ENCODE data around the gene B3GALNT2. TPM values are rescaled to one million over a fixed set of nuclear protein-coding genes. Genes with fewer than 3 reads are reported as not detected.

The B3GALNT2 gene
- total and polyA plus RNA-seq, 2 of the 8 experiments (the other 6 are each of a cell fraction or from before 2014, with no cell fraction given), result 15.4 to 39.4 TPM

- H4K8ac ChIP-seq (ENCODE audit: extremely low read depth, insufficient read depth, low read length), result no peak overlapping the region
- POLR2A ChIA-PET (ENCODE audit: partially characterized antibody), result interaction anchor here (1.2 to 1.4 kb wide), 2 partner anchors 33 to 82 kb away, joined by 3 read pairs; no protein-coding TSS in a partner anchor
- no peaks in the 10 kb centered on the region for H3K79me2 ChIP-seq (ENCODE audit: control insufficient read depth in 1 of 2, insufficient read depth in 2 of 2, low read length in 2 of 2)
- H4K5ac ChIP-seq (ENCODE audit: insufficient read length, low read depth, low read length), result no peak overlapping the region
- H2BK120ac ChIP-seq (replicated peaks; ENCODE audit: low read depth, low read length), result no peak overlapping the region
- no peak overlapping the region for H3K14ac ChIP-seq (ENCODE audit: insufficient read length)
- no peak overlapping the region for H2BK12ac ChIP-seq (ENCODE audit: low read depth, low read length)
- no peak overlapping the region for H4K91ac ChIP-seq (replicated peaks; ENCODE audit: insufficient read length, low read length)
- H3K9me3 ChIP-seq (ENCODE audit: insufficient read depth in 2 of 2, low read depth in 1 of 2, low read length in 1 of 2), result no peaks in the 10 kb centered on the region
- no peak for FAIRE-seq
- H3K23me2 ChIP-seq (ENCODE audit: low read depth, low read length), result no peaks in the 10 kb centered on the region
- H2BK15ac ChIP-seq (ENCODE audit: low read length), result no peak overlapping the region
- H3K23ac ChIP-seq (ENCODE audit: insufficient read length), result no peak overlapping the region
- no peaks in the 10 kb centered on the region for H4K20me1 ChIP-seq (replicated peaks in 1 of 2; ENCODE audit: control insufficient read depth in 1 of 2, insufficient read depth in 2 of 2, low read length in 2 of 2)
- H3K4ac ChIP-seq (replicated peaks; ENCODE audit: insufficient read length, low read depth, low read length), result no peak overlapping the region
- H2BK5ac ChIP-seq (ENCODE audit: low read depth, low read length), result no peak overlapping the region
- CTCF ChIA-PET (ENCODE audit: partially characterized antibody), result interaction anchor here (1.2 to 1.6 kb wide), 3 partner anchors 67 to 454 kb away, joined by 3 read pairs; no protein-coding TSS in a partner anchor
- H3K4me1 ChIP-seq (replicated peaks in 1 of 4; ENCODE audit: control insufficient read depth in 3 of 4, insufficient read depth in 4 of 4, low read length in 3 of 4), result no peaks in the 10 kb centered on the region
- no peak overlapping the region for H3K9ac ChIP-seq (replicated peaks in 1 of 4; ENCODE audit: extremely low read depth in 1 of 4, low read depth in 3 of 4, low read length in 3 of 4)
- H3K79me1 ChIP-seq (ENCODE audit: low read depth, low read length), result no peaks in the 10 kb centered on the region
- WGBS, 2 experiments (ENCODE audit: extremely low coverage in 1 of 2, insufficient coverage in 1 of 2, insufficient read length in 1 of 2, insufficient replicate concordance in 2 of 2, low coverage in 1 of 2, low lambda C conversion rate in 2 of 2, missing lambda C conversion rate in 1 of 2), result 67% methylated on average over 5 of the region's 5 CpGs; no CpG with 5 or more reads in 1 of the 2 experiments
- H3K18ac ChIP-seq (ENCODE audit: extremely low read depth, low read length), result no peak overlapping the region
- H3K36me3 ChIP-seq (ENCODE audit: control insufficient read depth in 2 of 4, insufficient read depth in 4 of 4, low read length in 3 of 4), result peaks cover 0 to 5% (median 0%) of the 10 kb centered on the region in 4 experiments; a peak in 2 of 8 replicates
- no peak overlapping the region for H2AFZ ChIP-seq (ENCODE audit: low read length)
- H3K4me2 ChIP-seq (ENCODE audit: insufficient read depth in 1 of 2, low read depth in 2 of 2, low read length in 2 of 2), result no peak overlapping the region
- no peak for DNase-seq (ENCODE audit: low read depth in 1 of 2, low spot score in 2 of 2)
- no peak overlapping the region for H3K56ac ChIP-seq (replicated peaks; ENCODE audit: insufficient read length, low read depth, low read length)
- no peaks in the 10 kb centered on the region for H3K27me3 ChIP-seq (replicated peaks in 1 of 4; ENCODE audit: control insufficient read depth in 3 of 4, extremely low read depth in 1 of 4, insufficient read depth in 3 of 4, low read length in 3 of 4)
- H2BK20ac ChIP-seq (ENCODE audit: low read length), result no peak overlapping the region
- H3K27ac ChIP-seq (ENCODE audit: low read depth, low read length), result no peak overlapping the region
- H2AK5ac ChIP-seq (ENCODE audit: low read depth, low read length), result no peak overlapping the region
- H3K4me3 ChIP-seq (ENCODE audit: extremely low read depth in 1 of 4, insufficient read depth in 2 of 4, low read depth in 3 of 4, low read length in 4 of 4), result no peak overlapping the region
- TF ChIP-seq RXRA (IDR thresholded peaks at IDR 0.05; ENCODE audit: insufficient read depth, low read depth, low read length) (no peak), FOSL1 (IDR thresholded peaks at IDR 0.05; ENCODE audit: insufficient read depth, low read depth, low read length) (no peak), POLR2AphosphoS5 (IDR thresholded peaks at IDR 0.05; ENCODE audit: low read depth, low read length) (no peak), JUN (IDR thresholded peaks at IDR 0.05; ENCODE audit: low read depth, low read length) (no peak), ATF2 (IDR thresholded peaks at IDR 0.05; ENCODE audit: low read length) (no peak), CBX5 (IDR thresholded peaks at IDR 0.05; ENCODE audit: low read depth, low read length) (no peak), NRF1 (IDR thresholded peaks at IDR 0.05; ENCODE audit: low read depth, low read length) (no peak), CHD2 (IDR thresholded peaks at IDR 0.05; ENCODE audit: low read length) (no peak), KDM5A (IDR thresholded peaks at IDR 0.05; ENCODE audit: low read length) (no peak), YY1 (IDR thresholded peaks at IDR 0.05; ENCODE audit: low read depth, low read length) (no peak), SIRT6 (IDR thresholded peaks at IDR 0.05; ENCODE audit: low read length) (no peak)
Measured at GRCh38 chr1:235411489-235412486, 92.5 kb downstream of the B3GALNT2 start.

Data from H1 (cell line).